GM21717 (cell line): ENCODE results near the gene ALAD.

Experiments
- ATAC-seq: cut with Tn5 transposase; IDR thresholded peaks from one replicate; pipeline ENCODE4 v1.9.1; 2021; ENCODE audit warnings: mild to moderate bottlenecking, moderate library complexity; ENCODE audit not compliant: unreplicated experiment

The ALAD gene

GRCh38 chr9:113350107-113350661 is 50.9 kb downstream of the ALAD start:
- no peak for ATAC-seq

GRCh38 chr9:113349445-113350094 is 51.5 kb downstream of the ALAD start, which contains the start of gene BSPRY:
Gene BSPRY (plus strand): TSS chr9:113349541. CDS start chr9:113349580, 39 bp downstream.
- no peak for ATAC-seq

- no peak for ATAC-seq
These were observed 52.0 kb downstream of the ALAD start for GRCh38 chr9:113349066-113349444.

- no peak for ATAC-seq
These were observed 52.6 kb downstream of the ALAD start for GRCh38 chr9:113348437-113348836.

GRCh38 chr9:113345671-113346070 is 55.4 kb downstream of the ALAD start:
- ATAC-seq, result no peak

- ATAC-seq, result no peak
These were observed 55.9 kb downstream of the ALAD start for GRCh38 chr9:113345190-113345589.

GRCh38 chr9:113343732-113344231 is 57.3 kb downstream of the ALAD start:
- ATAC-seq, result no peak

- no peak for ATAC-seq
These were observed 59.2 kb downstream of the ALAD start for GRCh38 chr9:113341712-113342410.

GRCh38 chr9:113340011-113340699 is 60.9 kb downstream of the ALAD start, which contains the start of gene WDR31:
Gene WDR31 (minus strand): TSS chr9:113340275. CDS start chr9:113332022, 8,253 bp downstream.
- peak; percentile 98 for ATAC-seq

GRCh38 chr9:113337714-113338113 is 63.4 kb downstream of the ALAD start:
- no peak for ATAC-seq
